ENCODE results near the gene ZBTB7C. TPM values are rescaled to one million over a fixed set of nuclear protein-coding genes. Genes with fewer than 3 reads are reported as not detected.
A peak's percentile ranks its signal among the peaks of the same experiment; 100 is the strongest.

Gene ZBTB7C
- total and polyA plus RNA-seq, 2 of the 4 experiments (the other 2 are of a cell fraction) = not detected

DNA sequence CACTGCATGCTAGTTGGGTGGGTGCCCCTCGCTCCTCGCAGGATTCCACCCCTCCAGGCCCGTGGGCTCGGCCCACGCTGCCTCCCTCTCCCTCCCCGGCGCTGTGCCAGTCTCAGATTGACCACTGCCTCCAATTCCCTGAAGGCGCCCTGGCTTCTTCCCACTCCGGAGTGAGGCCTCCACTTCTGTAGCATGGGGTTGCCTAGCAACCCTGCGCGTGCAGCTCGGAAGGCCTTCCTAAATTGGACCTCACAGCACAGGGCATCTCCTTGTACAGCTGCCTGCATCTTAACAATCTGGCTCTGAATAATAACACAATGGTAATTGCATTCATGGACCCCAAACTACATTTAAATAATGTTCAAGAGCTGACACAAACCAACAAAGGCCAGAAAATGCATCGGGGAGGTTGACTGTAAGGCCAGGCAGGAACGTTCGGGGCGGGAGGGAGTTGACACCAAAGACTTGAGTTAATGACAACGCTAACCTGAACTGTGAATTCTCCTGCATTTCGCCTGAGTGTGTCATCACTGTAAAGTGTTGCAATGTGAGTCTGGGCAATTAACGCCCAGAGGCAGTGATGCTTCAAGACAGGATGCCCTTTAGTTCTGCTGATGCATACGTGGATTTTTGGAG is 222.9 kb downstream of the ZBTB7C start:
- Histone ChIP-seq H3K14ac (replicated peaks; ENCODE audit: low read depth, low read length) (no peak overlapping the region), H4K20me1 (ENCODE audit: insufficient read depth, low read length) (no peaks in the 10 kb centered on the region), H4K91ac (ENCODE audit: insufficient read depth, low read depth, low read length) (no peak overlapping the region), H3K4me2 (ENCODE audit: low read depth, low read length) (no peak overlapping the region), H2BK5ac (ENCODE audit: low read depth, low read length, poor library complexity, severe bottlenecking) (no peak overlapping the region), H3K9me3 (ENCODE audit: control insufficient read depth, insufficient read depth, low read length) (no peaks in the 10 kb centered on the region), H2AK5ac (ENCODE audit: low read depth, low read length) (no peak overlapping the region), H3K56ac (ENCODE audit: extremely low read depth, insufficient read depth, low read length) (no peak overlapping the region), H2BK120ac (ENCODE audit: low read depth, low read length) (no peak overlapping the region), H4K8ac (ENCODE audit: low read depth in 2 of 2, low read length in 2 of 2) (no peak overlapping the region), H2AK9ac (replicated peaks; ENCODE audit: low read depth, low read length, poor library complexity) (no peak overlapping the region), H3K9ac (ENCODE audit: low read depth, low read length) (no peak overlapping the region), H2AFZ (replicated peaks; ENCODE audit: low read length, poor library complexity) (peak overlapping the region; percentile 30), H3K27ac (ENCODE audit: insufficient read depth, low read length) (no peak overlapping the region), H3K79me1 (ENCODE audit: low read depth in 1 of 2, low read length in 2 of 2) (no peaks in the 10 kb centered on the region), H3K18ac (ENCODE audit: low read depth, low read length) (no peak overlapping the region), H3K4me3 (ENCODE audit: insufficient read depth, low read depth, low read length) (no peak overlapping the region), H3K4me1 (ENCODE audit: control insufficient read depth, insufficient read depth, low read length) (no peaks in the 10 kb centered on the region), H3K4ac (ENCODE audit: low read depth, low read length) (no peak overlapping the region), H4K5ac (ENCODE audit: low read depth, low read length) (no peak overlapping the region), H3K27me3 (ENCODE audit: control insufficient read depth, insufficient read depth, low read length) (peaks cover 15% of the 10 kb centered on the region), H3K23ac (ENCODE audit: low read depth, low read length) (no peak overlapping the region), H2BK20ac (ENCODE audit: low read depth, low read length) (no peak overlapping the region), H3K36me3 (ENCODE audit: control insufficient read depth, insufficient read depth, low read length) (no peaks in the 10 kb centered on the region), H2BK15ac (ENCODE audit: low read depth, low read length) (no peak overlapping the region), H3K9me1 (ENCODE audit: insufficient read depth, low read length) (no peaks in the 10 kb centered on the region)
- no peak for ATAC-seq (ENCODE audit: low read depth)
- CTCF ChIA-PET = no interaction called here
- dilution Hi-C loops (cut with HindIII; ENCODE audit: low sequenced_read_pairs, unreplicated experiment) (no loop called here), in situ Hi-C loops (cut with MboI; ENCODE audit: low sequenced_read_pairs) (no loop called here), intact Hi-C loops (cut with micrococcal nuclease) (no loop called here)
- 58% methylated on average over 6 of the region's 20 CpGs; no CpG with 5 or more reads in 1 of the 2 experiments for WGBS, 2 experiments (ENCODE audit: extremely low coverage in 2 of 2, insufficient read length in 1 of 2)
- no TSS peak for BruUV-seq (replicated peaks)
- DNase-seq = no peak
- POLR2A ChIA-PET (ENCODE audit: unreplicated experiment) = no interaction called here
- TF ChIP-seq, protein P1, sequence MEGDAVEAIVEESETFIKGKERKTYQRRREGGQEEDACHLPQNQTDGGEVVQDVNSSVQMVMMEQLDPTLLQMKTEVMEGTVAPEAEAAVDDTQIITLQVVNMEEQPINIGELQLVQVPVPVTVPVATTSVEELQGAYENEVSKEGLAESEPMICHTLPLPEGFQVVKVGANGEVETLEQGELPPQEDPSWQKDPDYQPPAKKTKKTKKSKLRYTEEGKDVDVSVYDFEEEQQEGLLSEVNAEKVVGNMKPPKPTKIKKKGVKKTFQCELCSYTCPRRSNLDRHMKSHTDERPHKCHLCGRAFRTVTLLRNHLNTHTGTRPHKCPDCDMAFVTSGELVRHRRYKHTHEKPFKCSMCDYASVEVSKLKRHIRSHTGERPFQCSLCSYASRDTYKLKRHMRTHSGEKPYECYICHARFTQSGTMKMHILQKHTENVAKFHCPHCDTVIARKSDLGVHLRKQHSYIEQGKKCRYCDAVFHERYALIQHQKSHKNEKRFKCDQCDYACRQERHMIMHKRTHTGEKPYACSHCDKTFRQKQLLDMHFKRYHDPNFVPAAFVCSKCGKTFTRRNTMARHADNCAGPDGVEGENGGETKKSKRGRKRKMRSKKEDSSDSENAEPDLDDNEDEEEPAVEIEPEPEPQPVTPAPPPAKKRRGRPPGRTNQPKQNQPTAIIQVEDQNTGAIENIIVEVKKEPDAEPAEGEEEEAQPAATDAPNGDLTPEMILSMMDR (conservative IDR thresholded peaks at IDR 0.05; ENCODE audit: low read depth, low read length) = no peak
- no peak for TF ChIP-seq FOS (IDR thresholded peaks at IDR 0.05; ENCODE audit: low read depth, low read length)
- no peak for TF ChIP-seq CHD1 (IDR thresholded peaks at IDR 0.05; ENCODE audit: low read depth, low read length)
- no peak for TF ChIP-seq RCOR1 (IDR thresholded peaks at IDR 0.05; ENCODE audit: insufficient replicate concordance, low read length)
- TF ChIP-seq, protein P2, sequence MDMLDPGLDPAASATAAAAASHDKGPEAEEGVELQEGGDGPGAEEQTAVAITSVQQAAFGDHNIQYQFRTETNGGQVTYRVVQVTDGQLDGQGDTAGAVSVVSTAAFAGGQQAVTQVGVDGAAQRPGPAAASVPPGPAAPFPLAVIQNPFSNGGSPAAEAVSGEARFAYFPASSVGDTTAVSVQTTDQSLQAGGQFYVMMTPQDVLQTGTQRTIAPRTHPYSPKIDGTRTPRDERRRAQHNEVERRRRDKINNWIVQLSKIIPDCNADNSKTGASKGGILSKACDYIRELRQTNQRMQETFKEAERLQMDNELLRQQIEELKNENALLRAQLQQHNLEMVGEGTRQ (IDR thresholded peaks at IDR 0.05; ENCODE audit: low read depth, low read length) = no peak
- TF ChIP-seq NFE2L2 (IDR thresholded peaks at IDR 0.05; ENCODE audit: low read depth, low read length) = no peak
